Neural cell (in vitro differentiated cells): ENCODE results near the gene TRMU. TPM values are rescaled to one million over a fixed set of nuclear protein-coding genes. Genes with fewer than 3 reads are reported as not detected.

Experiments
- H2AFZ ChIP-seq: fragments of 200-600, 300-800 bp; sonication (generic), shearing (Covaris generic); 2 replicates; pipeline ENCODE4 v1.6.0; 2014; ENCODE audit warnings: low read depth, mild to moderate bottlenecking, antibody characterized with exemption, low read length, moderate library complexity
- H3F3A ChIP-seq: fragments of 200-600 bp; shearing (Covaris generic); 2 replicates; pipeline ENCODE4 v1.6.1; 2016; ENCODE audit warnings: mild to moderate bottlenecking, moderate library complexity, mixed read lengths, antibody characterized with exemption, low read length; ENCODE audit not compliant: insufficient read depth, poor library complexity, severe bottlenecking
- H3K27ac ChIP-seq: fragments of 200-600, 300-800 bp; sonication (generic), shearing (Covaris generic); 2 replicates; pipeline ENCODE4 v1.5.1; 2014; ENCODE audit warnings: mild to moderate bottlenecking, low read length, moderate library complexity
- H3K27me3 ChIP-seq: fragments of 300-800, 200-600 bp; sonication (generic), shearing (Covaris generic); 2 replicates; pipeline ENCODE4 v1.6.0; 2014; ENCODE audit warnings: mild to moderate bottlenecking, low read depth, low read length, moderate library complexity; ENCODE audit not compliant: insufficient read depth
- H3K36me3 ChIP-seq: fragments of 300-800, 200-600 bp; sonication (generic), shearing (Covaris generic); 2 replicates; pipeline ENCODE4 v1.5.1; 2014; ENCODE audit warnings: mild to moderate bottlenecking, antibody characterized with exemption, low read length, moderate library complexity; ENCODE audit not compliant: insufficient read depth
- H3K4me2 ChIP-seq: fragments of 300-800, 200-600 bp; sonication (generic), shearing (Covaris generic); 2 replicates; pipeline ENCODE4 v1.6.0; 2014; ENCODE audit warnings: mild to moderate bottlenecking, low read length
- H3K4me3 ChIP-seq: fragments of 300-800, 200-600 bp; sonication (generic), shearing (Covaris generic); 2 replicates; pipeline ENCODE4 v1.5.1; 2014; ENCODE audit warnings: mild to moderate bottlenecking, low read length, moderate library complexity
- H3K79me2 ChIP-seq: fragments of 200-600 bp; shearing (Covaris generic); replicated peaks from 2 replicates; pipeline ENCODE4 v1.6.0; 2014; ENCODE audit warnings: mild to moderate bottlenecking, low read length, moderate library complexity; ENCODE audit not compliant: insufficient read depth
- H3K9ac ChIP-seq: fragments of 300-800, 200-600 bp; sonication (generic), shearing (Covaris generic); 2 replicates; pipeline ENCODE4 v1.6.1; 2016; ENCODE audit warnings: mild to moderate bottlenecking, low read length, mixed read lengths
- H3K9me2 ChIP-seq: fragments of 200-600 bp; shearing (Covaris generic); 2 replicates; pipeline ENCODE4 v1.6.1; 2016; ENCODE audit warnings: mild to moderate bottlenecking, low read length, mixed read lengths; ENCODE audit not compliant: insufficient read depth
- H3K9me3 ChIP-seq: fragments of 200-600, 300-800 bp; sonication (generic), shearing (Covaris generic); 2 replicates; pipeline ENCODE4 v1.6.1; 2016; ENCODE audit warnings: mild to moderate bottlenecking, mixed run types, low read length, moderate library complexity, mixed read lengths
- H4K20me1 ChIP-seq: fragments of 200-600 bp; shearing (Covaris generic); 2 replicates; pipeline ENCODE4 v1.6.1; 2016; ENCODE audit warnings: mild to moderate bottlenecking, mixed run types; ENCODE audit not compliant: insufficient read depth
- EP300 ChIP-seq: fragments of 450-650 bp; conservative IDR thresholded peaks from 2 replicates; pipeline ENCODE4 v1.6.1; 2014; ENCODE audit warnings: antibody characterized with exemption, mild to moderate bottlenecking, moderate library complexity; ENCODE audit not compliant: poor library complexity, severe bottlenecking
- EZH2 ChIP-seq: fragments of 200-600, 300-800 bp; shearing (Covaris generic), sonication (generic); IDR thresholded peaks from 2 replicates; pipeline ENCODE4 v1.6.1; 2014; ENCODE audit warnings: antibody characterized with exemption, low read length, borderline replicate concordance, mild to moderate bottlenecking; ENCODE audit not compliant: insufficient read depth, poor library complexity, severe bottlenecking
- MXI1 ChIP-seq: fragments of 450-650 bp; conservative IDR thresholded peaks from 2 replicates; pipeline ENCODE4 v1.6.1; 2014; ENCODE audit warnings: antibody characterized with exemption, mild to moderate bottlenecking; ENCODE audit not compliant: poor library complexity, severe bottlenecking
- POLR2AphosphoS5 ChIP-seq: IDR thresholded peaks from 2 replicates; pipeline ENCODE4 v1.6.1; 2012
- RAD21 ChIP-seq: fragments of 450-650 bp; conservative IDR thresholded peaks from 2 replicates; pipeline ENCODE4 v1.6.1; 2014; ENCODE audit warnings: antibody characterized with exemption, mild to moderate bottlenecking, moderate library complexity
- SMC3 ChIP-seq: fragments of 450-650 bp; conservative IDR thresholded peaks from 2 replicates; pipeline ENCODE4 v1.6.1; 2014; ENCODE audit warnings: antibody characterized with exemption, mild to moderate bottlenecking, moderate library complexity; ENCODE audit not compliant: poor library complexity
- TAF1 ChIP-seq: IDR thresholded peaks from 2 replicates; pipeline ENCODE4 v1.6.1; 2012; ENCODE audit warnings: low read depth
- polyA plus RNA-seq: library from polyadenylated mRNA; depleted of rRNA; stranded (reverse); fragments of >200 nt; gene quantifications from 2 replicates; pipeline ENCODE4 v1.2.3, GENCODE V29; 2014
- TF ChIP-seq, protein P1 (sequence below): IDR thresholded peaks from 2 replicates; pipeline ENCODE4 v1.6.1; 2012; ENCODE audit warnings: borderline replicate concordance
- TF ChIP-seq, protein P2 (sequence below): fragments of 450-650 bp; IDR thresholded peaks from 2 replicates; pipeline ENCODE4 v1.5.1; 2014; ENCODE audit warnings: antibody characterized with exemption, mild to moderate bottlenecking, moderate library complexity; ENCODE audit not compliant: poor library complexity, severe bottlenecking

The TRMU gene
- polyA plus RNA-seq, 1 donor from 2014 or later, result 72.9 TPM

DNA sequence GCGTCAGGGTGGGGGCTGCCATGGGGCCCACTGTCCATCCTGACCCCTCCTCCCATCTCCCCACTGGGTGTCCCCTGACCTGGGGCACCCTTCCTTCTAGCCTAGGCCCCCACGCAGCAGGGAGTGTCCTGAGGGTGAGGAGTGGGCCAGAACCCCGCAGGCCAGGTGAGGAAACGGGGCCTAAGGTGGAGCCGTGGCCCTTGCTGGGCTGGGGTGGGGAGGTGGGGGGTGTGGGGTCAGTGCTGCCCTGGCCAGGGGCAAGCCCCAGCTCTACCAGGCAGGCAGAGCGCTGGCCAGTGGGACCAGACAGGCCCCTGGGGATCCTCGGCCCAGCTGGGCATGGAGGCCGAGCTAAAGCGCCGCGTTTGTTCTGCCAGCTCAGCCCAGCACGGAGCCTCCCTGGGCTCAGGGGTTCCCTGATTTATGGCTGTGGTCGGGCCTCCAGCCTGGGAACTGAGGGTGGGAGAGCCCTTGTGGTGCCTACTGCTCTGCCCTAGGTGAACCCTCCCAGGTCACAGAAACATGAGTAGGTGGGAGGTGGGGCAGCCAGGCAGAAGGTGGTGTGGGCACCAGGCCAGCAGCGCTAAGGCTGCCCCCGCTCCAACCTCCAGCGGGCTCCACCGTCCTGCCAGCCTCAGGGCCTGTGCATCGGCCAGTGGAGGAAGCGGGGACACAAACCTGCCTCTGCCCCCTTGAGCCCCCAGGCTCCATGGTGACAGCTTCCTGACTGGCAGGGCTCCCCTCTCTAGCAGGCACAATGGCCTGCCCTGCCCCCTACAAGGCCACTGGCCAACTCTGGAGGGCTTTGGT, 22.4 kb downstream of the TRMU start:
- no peaks in the 10 kb centered on the region for H3K9me2 ChIP-seq
- no peak overlapping the region for H3K4me3 ChIP-seq
- H3F3A ChIP-seq, result no peaks in the 10 kb centered on the region
- no peaks in the 10 kb centered on the region for H3K36me3 ChIP-seq
- no peak for TF ChIP-seq EZH2
- TF ChIP-seq, protein P1, sequence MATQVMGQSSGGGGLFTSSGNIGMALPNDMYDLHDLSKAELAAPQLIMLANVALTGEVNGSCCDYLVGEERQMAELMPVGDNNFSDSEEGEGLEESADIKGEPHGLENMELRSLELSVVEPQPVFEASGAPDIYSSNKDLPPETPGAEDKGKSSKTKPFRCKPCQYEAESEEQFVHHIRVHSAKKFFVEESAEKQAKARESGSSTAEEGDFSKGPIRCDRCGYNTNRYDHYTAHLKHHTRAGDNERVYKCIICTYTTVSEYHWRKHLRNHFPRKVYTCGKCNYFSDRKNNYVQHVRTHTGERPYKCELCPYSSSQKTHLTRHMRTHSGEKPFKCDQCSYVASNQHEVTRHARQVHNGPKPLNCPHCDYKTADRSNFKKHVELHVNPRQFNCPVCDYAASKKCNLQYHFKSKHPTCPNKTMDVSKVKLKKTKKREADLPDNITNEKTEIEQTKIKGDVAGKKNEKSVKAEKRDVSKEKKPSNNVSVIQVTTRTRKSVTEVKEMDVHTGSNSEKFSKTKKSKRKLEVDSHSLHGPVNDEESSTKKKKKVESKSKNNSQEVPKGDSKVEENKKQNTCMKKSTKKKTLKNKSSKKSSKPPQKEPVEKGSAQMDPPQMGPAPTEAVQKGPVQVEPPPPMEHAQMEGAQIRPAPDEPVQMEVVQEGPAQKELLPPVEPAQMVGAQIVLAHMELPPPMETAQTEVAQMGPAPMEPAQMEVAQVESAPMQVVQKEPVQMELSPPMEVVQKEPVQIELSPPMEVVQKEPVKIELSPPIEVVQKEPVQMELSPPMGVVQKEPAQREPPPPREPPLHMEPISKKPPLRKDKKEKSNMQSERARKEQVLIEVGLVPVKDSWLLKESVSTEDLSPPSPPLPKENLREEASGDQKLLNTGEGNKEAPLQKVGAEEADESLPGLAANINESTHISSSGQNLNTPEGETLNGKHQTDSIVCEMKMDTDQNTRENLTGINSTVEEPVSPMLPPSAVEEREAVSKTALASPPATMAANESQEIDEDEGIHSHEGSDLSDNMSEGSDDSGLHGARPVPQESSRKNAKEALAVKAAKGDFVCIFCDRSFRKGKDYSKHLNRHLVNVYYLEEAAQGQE, result no peak
- no peak for TF ChIP-seq MXI1
- TF ChIP-seq RAD21, result no peak
- TF ChIP-seq POLR2AphosphoS5, result no peak
- TF ChIP-seq TAF1, result no peak
- TF ChIP-seq EP300, result no peak
- TF ChIP-seq, protein P2, sequence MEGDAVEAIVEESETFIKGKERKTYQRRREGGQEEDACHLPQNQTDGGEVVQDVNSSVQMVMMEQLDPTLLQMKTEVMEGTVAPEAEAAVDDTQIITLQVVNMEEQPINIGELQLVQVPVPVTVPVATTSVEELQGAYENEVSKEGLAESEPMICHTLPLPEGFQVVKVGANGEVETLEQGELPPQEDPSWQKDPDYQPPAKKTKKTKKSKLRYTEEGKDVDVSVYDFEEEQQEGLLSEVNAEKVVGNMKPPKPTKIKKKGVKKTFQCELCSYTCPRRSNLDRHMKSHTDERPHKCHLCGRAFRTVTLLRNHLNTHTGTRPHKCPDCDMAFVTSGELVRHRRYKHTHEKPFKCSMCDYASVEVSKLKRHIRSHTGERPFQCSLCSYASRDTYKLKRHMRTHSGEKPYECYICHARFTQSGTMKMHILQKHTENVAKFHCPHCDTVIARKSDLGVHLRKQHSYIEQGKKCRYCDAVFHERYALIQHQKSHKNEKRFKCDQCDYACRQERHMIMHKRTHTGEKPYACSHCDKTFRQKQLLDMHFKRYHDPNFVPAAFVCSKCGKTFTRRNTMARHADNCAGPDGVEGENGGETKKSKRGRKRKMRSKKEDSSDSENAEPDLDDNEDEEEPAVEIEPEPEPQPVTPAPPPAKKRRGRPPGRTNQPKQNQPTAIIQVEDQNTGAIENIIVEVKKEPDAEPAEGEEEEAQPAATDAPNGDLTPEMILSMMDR, result no peak
- TF ChIP-seq SMC3, result no peak
- no peak overlapping the region for H3K27ac ChIP-seq
- no peak overlapping the region for H3K4me2 ChIP-seq
- no peaks in the 10 kb centered on the region for H3K9me3 ChIP-seq
- H3K9ac ChIP-seq, result no peak overlapping the region
- H4K20me1 ChIP-seq, result no peaks in the 10 kb centered on the region
- no peaks in the 10 kb centered on the region for H3K79me2 ChIP-seq
- H3K27me3 ChIP-seq, result no peaks in the 10 kb centered on the region
- H2AFZ ChIP-seq, result no peak overlapping the region

DNA sequence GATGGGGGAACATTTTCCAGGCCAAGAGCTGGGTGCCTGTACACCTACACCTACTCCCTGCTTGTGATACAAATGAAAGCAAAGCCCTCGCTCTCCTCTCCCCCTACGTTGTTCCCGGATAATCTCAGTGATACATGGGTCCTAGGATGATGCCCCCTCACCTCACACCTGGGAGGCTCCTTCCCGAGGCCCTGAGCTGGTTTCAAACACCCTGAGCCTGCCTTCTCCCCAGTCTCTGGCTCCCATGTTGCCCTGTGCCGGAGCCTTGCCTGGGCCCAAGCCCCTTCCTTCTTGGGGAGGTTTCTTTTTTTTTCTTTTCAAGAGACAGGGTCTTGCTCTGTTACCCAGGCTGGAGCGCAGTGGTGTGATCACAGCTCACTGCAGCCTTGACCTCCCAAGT, 23.3 kb downstream of the TRMU start:
- TF ChIP-seq EZH2, result no peak
- no peak for TF ChIP-seq SMC3
- Histone ChIP-seq H2AFZ (no peak overlapping the region), H3K36me3 (no peaks in the 10 kb centered on the region)

More for the DNA sequence above, 23.3 kb downstream of the TRMU start:
- no peak overlapping the region for H3K4me2 ChIP-seq
- H3K79me2 ChIP-seq, result no peaks in the 10 kb centered on the region
- H3K27ac ChIP-seq, result no peak overlapping the region
- no peaks in the 10 kb centered on the region for H3K27me3 ChIP-seq
- no peak overlapping the region for H3K4me3 ChIP-seq
- no peaks in the 10 kb centered on the region for H4K20me1 ChIP-seq
- no peaks in the 10 kb centered on the region for H3F3A ChIP-seq
- H3K9me3 ChIP-seq, result no peaks in the 10 kb centered on the region
- no peaks in the 10 kb centered on the region for H3K9me2 ChIP-seq
- H3K9ac ChIP-seq, result no peak overlapping the region
